Measurements from ENCODE around the gene AMBRA1.

AMBRA1 gene

GRCh38 chr11:46457659-46458424, 136.0 kb downstream of the AMBRA1 start:
- TF ChIP-seq, protein P1, sequence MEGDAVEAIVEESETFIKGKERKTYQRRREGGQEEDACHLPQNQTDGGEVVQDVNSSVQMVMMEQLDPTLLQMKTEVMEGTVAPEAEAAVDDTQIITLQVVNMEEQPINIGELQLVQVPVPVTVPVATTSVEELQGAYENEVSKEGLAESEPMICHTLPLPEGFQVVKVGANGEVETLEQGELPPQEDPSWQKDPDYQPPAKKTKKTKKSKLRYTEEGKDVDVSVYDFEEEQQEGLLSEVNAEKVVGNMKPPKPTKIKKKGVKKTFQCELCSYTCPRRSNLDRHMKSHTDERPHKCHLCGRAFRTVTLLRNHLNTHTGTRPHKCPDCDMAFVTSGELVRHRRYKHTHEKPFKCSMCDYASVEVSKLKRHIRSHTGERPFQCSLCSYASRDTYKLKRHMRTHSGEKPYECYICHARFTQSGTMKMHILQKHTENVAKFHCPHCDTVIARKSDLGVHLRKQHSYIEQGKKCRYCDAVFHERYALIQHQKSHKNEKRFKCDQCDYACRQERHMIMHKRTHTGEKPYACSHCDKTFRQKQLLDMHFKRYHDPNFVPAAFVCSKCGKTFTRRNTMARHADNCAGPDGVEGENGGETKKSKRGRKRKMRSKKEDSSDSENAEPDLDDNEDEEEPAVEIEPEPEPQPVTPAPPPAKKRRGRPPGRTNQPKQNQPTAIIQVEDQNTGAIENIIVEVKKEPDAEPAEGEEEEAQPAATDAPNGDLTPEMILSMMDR (conservative IDR thresholded peaks at IDR 0.05), result no peak
- no peak overlapping the region for H3K27ac ChIP-seq

- no peak overlapping the region for H3K27ac ChIP-seq
- TF ChIP-seq, protein P1 (conservative IDR thresholded peaks at IDR 0.05), result no peak
Measured at GRCh38 chr11:46457021-46457420, 136.8 kb downstream of the AMBRA1 start.

GRCh38 chr11:46456269-46457001, 137.4 kb downstream of the AMBRA1 start:
- no peak overlapping the region for H3K27ac ChIP-seq

GRCh38 chr11:46455834-46456233, 138.0 kb downstream of the AMBRA1 start:
- no peak overlapping the region for H3K27ac ChIP-seq
- TF ChIP-seq, protein P1 (conservative IDR thresholded peaks at IDR 0.05), result no peak

More at GRCh38 chr11:46456269-46457001, 137.4 kb downstream of the AMBRA1 start:
- TF ChIP-seq, protein P1 (conservative IDR thresholded peaks at IDR 0.05), result no peak

DNA sequence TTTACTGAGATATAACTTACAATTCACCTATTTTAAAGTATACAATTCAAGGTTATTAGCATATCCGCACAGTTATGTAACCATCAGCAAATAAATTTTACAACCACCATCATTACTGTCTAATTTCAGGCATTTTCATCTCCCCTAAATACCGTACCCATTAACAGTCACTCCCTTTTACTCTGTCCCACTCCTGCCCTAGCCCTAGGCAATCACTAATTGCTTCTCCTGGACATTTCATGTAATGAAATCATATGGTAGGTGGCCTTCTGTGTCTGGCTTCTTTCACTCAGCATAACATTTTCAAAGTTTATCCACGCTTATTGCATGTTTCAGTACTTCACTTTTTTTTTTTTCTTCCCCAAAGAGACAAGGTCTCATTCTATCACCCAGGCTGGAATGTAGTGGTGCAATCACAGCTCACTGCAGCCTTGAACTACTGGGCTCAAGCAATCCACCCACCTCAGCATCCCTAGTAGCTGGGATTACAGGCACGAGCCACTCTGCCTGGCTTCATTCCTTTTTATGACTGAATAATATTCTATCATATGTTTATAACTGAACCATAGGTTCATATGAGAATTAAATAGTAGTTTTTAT, 140.8 kb downstream of the AMBRA1 start:
- no peak overlapping the region for H3K27ac ChIP-seq
- TF ChIP-seq, protein P1 (conservative IDR thresholded peaks at IDR 0.05), result no peak

DNA sequence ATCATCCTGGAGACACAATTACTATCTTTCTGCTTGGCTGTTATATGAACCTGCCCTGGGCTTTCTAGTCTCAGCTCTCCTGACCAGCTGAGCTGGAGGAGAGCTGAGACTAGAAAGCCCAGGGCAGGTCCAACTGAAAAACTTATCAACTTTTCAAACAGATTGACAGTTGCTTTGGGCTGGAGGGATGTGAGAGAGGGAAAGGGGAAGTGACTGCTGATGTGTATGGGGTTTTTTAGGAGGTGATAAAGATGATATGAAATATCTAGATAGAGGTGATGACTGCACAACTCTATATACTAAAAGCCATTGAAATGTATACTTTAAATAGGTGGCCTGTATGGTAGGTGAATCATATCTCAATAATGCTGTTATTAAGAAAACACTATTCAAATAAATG, 142.1 kb downstream of the AMBRA1 start:
- no peak overlapping the region for H3K27ac ChIP-seq
- TF ChIP-seq, protein P1 (conservative IDR thresholded peaks at IDR 0.05), result no peak

DNA sequence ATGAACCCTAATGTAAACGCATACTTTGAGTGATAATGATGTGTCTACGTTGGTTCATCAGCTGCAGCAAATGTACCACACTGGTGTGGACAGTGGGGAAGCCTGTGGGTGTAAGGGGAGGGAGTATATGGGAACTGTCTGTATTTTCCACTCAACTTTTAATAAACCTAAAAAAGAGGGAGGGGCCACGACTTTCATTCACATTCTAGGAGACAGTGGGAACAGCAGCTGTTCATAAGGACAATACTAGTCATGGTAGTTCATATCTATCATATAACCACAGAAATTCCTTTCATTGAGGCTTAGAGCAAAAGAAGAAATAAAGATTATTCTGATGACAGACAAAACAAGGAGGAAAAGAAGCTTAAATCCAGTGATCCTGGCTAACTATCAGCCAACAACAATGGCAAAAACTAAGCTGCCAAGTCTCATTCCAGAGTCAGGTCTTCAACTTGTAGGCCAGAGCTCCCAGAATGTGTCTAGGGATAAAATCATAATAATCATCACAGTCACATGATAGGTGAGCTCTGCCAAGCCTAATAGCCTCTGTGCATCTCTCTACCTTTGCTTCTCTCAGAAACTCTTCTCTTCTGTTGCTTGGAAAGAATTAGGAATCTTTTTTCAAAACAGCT, 142.9 kb downstream of the AMBRA1 start:
- H3K27ac ChIP-seq, result no peak overlapping the region
- TF ChIP-seq, protein P1 (conservative IDR thresholded peaks at IDR 0.05), result no peak

Measured in VCaP (cell line).